Right renal cortex interstitium (tissue), 3 donors: ENCODE results near the gene NDUFB2. TPM values are rescaled to one million over a fixed set of nuclear protein-coding genes. Genes with fewer than 3 reads are reported as not detected.
A peak's percentile ranks its signal among the peaks of the same experiment; 100 is the strongest.
"Not testable (repeated sequence)": the region's sequence is repeated elsewhere in the genome, so short reads cannot be mapped to it uniquely, and the experiment has no call there.

Experiments used
- DNase-seq, 3 donors: peaks; one replicate each; pipeline ENCODE4 v3.0.0-alpha.2; 2013; ENCODE audit warnings: low read depth in 3 of 3, low spot score in 2 of 3
- polyA plus RNA-seq, 3 donors: library from polyadenylated mRNA; unstranded; fragments of 120-200 nt; gene quantifications; one replicate each; pipeline ENCODE4 v1.2.1, GENCODE V29; 2013; ENCODE audit not compliant: insufficient read length in 3 of 3

NDUFB2 gene
- polyA plus RNA-seq, 3 donors, result 155 to 198 (median 186) TPM

GRCh38 chr7:140671966-140672365 lies 24.5 kb upstream of the NDUFB2 start:
- DNase-seq, result no peak

DNA sequence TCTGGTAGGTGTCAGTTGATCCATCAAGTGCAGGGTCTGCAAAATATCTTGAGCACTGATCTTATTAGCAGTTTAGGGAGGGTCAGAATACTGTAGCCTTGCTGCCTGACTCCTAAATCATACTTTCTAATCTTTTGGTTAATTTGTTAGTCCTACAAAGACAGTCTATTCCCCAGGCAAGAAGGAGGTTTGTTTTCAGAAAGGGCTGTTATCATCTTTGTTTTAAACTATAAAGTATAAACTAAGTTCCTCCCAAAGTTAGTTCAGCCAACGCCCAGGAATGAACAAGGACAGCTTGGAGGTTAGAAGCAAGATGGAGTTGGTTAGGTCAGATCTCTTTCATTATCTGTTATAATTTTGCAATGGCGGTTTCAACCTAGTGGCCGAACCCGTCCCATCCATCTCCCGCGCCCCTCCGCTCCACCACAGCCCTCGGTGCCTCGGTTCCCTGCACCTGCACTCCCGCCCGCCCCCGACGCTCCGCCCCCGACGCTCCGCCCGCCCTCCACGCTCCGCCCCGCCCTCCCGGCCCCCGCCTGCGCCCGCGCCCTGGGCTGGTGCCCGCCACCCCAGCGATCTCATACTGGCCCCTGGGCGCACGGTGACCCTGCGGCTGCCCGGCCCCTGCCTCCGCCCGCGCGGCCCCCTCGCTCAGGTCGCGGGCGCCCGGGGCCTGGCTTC lies 24.0 kb upstream of the NDUFB2 start, which contains the start of gene ADCK2:
ADCK2 (plus strand) TSS at position 564 of the 681 bp plus-strand sequence. CDS start 386 bp downstream, outside the sequence.
- DNase-seq, result no peak

DNA sequence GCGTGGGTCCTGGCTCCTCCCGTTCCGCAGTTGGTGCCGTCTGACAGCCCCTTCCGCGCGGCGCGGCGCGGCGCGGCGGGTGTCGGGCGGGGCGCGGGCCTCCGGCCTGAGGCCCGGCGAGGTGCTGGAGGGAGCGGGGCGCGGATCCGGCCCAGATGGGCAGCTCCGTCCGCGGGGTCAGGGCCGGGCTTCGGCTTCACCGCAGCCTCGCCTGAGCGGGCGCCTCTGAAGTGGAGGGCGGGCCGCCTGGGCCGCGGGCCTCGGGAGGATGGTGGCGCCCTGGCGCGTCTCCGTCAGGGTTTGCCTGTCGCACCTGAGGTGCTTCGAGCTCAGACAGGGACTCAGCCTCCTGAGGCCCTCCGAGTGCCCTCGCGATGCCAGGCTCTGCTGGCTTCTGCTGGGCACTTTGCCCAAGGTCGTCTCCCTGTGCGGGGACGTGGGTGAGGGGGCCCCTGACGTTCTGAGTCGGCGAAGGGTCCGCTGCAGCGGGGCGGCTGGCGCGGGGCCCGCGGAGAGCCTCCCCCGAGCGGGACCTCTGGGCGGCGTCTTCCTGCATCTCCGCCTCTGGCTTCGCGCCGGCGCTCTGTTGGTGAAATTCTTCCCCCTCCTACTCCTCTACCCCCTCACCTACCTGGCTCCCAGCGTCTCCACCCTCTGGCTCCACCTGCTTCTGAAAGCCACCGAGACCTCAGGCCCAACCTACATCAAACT lies 23.3 kb upstream of the NDUFB2 start:
- peak in 1 of 3 donors; percentile 35 for DNase-seq

DNA sequence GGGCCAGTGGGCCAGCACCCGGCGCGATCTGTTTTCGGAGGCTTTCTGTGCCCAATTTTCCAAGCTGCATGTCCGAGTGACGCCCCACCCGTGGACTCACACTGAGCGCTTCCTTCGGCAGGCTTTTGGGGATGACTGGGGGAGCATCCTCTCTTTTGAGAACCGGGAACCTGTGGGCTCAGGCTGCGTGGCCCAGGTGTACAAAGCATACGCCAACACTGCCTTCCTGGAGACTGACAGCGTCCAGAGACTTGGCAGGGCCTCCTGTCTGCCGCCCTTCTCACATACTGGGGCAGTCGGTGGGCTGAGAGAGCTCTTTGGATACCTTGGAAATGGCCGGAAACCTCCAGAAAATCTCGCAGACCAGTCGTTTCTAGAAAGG lies 22.7 kb upstream of the NDUFB2 start:
- no peak for DNase-seq

DNA sequence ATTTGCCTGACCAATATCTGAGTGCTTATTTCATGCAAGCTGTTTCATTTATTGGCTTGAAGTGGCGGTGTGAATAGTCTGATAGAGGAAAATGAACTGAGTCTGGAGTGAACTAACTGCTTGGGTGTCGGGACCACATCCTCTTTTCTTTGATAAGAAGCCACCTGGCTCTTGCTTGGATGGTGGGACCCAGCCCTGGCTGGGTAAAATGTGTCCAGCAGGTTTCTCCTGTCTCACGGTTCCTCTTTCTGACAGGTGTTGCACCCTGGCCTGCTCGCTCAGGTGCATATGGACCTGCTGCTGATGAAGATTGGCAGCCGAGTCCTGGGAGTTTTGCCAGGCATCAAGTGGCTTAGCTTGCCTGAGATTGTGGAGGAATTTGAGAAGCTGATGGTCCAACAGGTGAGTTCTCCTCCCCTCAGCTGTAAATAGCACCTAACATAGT lies 22.1 kb upstream of the NDUFB2 start:
- DNase-seq, result no peak

GRCh38 chr7:140674899-140675701 lies 21.4 kb upstream of the NDUFB2 start:
- no peak for DNase-seq

DNA sequence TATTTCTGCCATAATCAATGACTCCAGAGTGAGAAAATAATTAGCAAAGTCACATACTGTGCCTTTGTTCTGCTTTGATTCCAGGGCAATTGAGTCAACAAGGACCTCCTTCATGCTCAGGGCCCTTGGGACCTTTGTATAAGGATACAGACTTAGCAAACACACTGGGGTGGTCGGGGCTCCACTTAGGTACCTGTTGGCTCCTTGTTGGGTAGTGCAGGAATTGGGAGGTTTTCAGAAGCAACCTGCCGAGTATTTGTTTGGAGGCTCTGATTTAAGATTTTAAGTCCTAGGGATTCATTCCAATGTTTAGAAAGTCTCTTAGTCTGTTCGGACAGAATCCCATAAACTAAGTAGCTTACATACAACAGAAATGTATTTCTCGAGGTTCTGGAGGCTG lies 20.8 kb upstream of the NDUFB2 start:
- no peak for DNase-seq

GRCh38 chr7:140676306-140676705 lies 20.2 kb upstream of the NDUFB2 start:
- DNase-seq, result no peak

- DNase-seq, result not testable (repeated sequence)
These were observed 19.6 kb upstream of the NDUFB2 start for GRCh38 chr7:140676956-140677355.

GRCh38 chr7:140677496-140677895 lies 19.0 kb upstream of the NDUFB2 start:
- no peak for DNase-seq

GRCh38 chr7:140678081-140678815 lies 18.3 kb upstream of the NDUFB2 start:
- DNase-seq, result no peak

- DNase-seq, result no peak
These were observed 17.7 kb upstream of the NDUFB2 start for GRCh38 chr7:140678816-140679130.

- no peak for DNase-seq
These were observed 17.3 kb upstream of the NDUFB2 start for GRCh38 chr7:140679186-140679585.

- DNase-seq, result no peak
These were observed 15.6 kb upstream of the NDUFB2 start for GRCh38 chr7:140680886-140681285.

GRCh38 chr7:140681766-140682165 lies 14.7 kb upstream of the NDUFB2 start:
- no peak for DNase-seq

GRCh38 chr7:140683657-140684056 lies 12.9 kb upstream of the NDUFB2 start:
- DNase-seq, result no peak

GRCh38 chr7:140684066-140684950 lies 12.2 kb upstream of the NDUFB2 start:
- no peak for DNase-seq

GRCh38 chr7:140685407-140686087 lies 11.0 kb upstream of the NDUFB2 start:
- DNase-seq, result no peak

GRCh38 chr7:140686921-140687320 lies 9.6 kb upstream of the NDUFB2 start:
- no peak for DNase-seq
